Stimulated activated naive CD8-positive, alpha-beta T cell treated with anti-CD3 and anti-CD28 coated beads, Interleukin-15, Interleukin-2, amounts not matched to agents 100 U/mL and 50 U/mL, for 24 hours (primary cell): ENCODE results near the gene RASSF3.
"Not testable (repeated sequence)": the region's sequence is repeated elsewhere in the genome, so short reads cannot be mapped to it uniquely, and the experiment has no call there.

Experiments
- ATAC-seq: fragments of 150-1000 bp; cut with Tn5 transposase; one replicate; pipeline ENCODE4 v1.10.0; 2021
- DNase-seq: peaks from one replicate; pipeline ENCODE4 v3.0.0; 2021

The RASSF3 gene

DNA sequence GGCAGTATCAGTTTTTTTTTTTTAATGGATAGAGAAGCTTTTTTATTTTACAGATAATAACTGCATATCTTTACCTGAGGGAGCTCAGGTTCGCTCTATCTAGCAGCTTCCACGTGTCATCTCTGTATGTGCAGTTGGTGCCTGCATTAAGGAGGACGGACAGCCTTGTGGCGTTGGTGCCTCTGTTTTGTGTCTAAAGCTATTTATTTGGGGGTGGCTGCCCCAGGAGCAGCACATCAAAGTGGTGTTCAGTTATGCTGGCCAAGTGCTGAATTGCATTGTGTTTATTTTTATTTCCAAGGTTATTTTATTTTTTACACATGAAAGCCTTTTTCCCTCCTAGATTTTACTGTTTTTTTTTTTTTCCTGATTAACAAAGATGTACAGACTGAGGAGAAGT, 59.7 kb downstream of the RASSF3 start:
- no peak for ATAC-seq
- no peak for DNase-seq

DNA sequence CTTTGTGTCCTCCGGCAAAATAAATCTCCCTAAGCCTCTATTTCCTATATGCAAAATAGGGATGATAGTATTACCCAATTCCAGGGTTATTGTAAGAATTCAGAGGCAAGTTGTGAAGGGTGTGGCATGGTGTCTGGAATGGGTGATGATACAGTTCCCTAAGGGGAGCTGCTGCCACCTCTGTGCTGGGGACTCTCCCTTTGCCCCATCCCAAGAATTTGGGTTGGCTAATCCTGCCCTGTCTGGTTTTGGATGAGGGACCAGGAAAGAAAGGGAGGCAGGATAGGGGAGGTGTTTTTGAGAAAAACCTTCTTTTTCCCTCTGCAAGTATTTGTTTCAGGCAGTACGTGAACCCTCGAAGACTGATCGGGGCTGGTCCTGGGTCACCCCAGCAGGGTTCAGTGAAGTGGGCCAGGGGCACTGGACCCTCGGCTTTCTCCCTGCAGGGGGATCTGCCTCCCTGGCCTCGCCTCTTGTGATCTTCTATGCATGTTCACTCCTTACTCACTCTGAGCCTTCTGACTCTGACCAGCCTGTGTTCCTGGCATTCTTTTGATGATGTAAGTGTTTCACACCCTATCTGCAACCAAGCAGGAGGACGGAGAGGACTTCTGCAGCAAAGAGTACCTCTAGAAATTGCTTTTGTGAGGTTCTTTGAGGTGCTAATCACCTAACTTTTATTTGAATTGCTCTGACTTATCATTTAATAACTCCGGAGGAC, 60.8 kb downstream of the RASSF3 start:
- ATAC-seq (peak; percentile 64), DNase-seq (no peak)

DNA sequence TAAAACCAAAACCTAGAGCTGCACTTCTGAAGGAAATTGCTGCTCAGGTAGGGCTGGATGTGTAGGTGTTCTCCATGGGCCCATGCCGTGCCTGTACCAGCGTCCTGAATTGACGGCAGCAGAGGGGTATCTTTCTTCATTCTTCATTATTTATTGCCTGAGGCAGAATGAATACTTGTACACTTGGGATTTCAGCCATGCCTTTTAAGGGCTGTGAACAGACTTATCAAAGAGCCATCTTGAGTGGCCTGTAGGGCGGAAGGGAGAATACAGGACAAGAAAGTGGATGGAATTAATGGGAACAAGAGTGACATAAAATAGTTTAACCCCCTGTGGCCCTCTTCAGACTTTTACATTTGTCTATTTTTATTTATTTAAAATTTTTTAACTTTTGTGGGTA, 61.4 kb downstream of the RASSF3 start:
- DNase-seq, result no peak
- ATAC-seq, result no peak

DNA sequence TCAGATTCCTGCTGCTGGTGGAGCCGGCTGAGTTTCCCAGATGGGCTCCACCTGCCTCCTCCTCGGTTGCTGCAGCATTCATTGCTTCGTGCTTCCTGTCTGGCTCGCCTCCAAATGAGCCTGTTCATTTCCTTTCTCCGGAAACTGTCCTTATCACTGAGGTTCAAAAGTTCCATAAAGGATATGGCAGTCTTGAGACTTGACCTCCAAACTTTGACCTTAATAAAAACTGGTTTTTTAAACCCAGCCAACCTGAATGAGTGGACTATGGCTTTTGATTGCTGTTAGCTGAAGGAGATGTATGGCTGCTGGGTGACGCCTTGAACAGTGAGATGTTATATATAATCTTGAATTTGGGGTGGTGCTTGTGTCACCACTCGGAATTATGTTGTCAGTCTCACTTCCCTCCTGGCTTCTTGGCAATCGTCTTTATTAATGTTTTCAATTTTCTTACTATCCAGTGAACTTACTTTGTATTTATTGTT, 62.7 kb downstream of the RASSF3 start:
- ATAC-seq (no peak), DNase-seq (peak; percentile 54)

DNA sequence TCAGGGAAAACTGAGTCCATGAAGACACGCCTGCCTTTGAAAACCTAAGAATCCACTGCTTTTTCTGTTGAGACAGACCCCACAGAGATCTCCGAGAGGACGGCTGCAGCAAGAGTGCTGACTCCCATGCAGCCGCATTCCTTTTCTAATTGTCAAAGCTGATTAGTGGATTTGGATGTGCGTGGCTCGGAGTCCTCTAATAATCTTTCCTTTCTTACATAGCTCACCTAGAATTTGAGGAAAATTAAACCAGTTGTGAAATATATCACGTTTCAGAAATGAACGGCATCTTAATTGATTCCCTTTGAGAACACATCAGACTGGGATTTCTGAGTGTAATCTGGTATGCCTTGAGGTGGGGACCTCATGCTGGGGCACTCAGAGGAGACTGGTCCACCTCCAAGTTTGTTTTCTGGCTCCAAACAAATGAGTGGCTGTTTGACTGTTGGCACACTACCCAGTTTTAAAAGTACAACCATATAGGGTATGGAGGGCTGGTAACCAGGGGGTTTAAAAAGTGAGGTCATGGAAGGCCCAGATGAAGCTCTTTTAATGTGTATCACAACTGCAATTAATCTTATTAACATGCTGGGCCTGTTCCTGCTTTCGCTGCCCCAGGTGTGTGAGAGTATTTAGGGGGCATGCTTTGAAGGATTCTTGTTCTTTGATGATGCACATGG, 63.3 kb downstream of the RASSF3 start:
- ATAC-seq, result no peak

DNA sequence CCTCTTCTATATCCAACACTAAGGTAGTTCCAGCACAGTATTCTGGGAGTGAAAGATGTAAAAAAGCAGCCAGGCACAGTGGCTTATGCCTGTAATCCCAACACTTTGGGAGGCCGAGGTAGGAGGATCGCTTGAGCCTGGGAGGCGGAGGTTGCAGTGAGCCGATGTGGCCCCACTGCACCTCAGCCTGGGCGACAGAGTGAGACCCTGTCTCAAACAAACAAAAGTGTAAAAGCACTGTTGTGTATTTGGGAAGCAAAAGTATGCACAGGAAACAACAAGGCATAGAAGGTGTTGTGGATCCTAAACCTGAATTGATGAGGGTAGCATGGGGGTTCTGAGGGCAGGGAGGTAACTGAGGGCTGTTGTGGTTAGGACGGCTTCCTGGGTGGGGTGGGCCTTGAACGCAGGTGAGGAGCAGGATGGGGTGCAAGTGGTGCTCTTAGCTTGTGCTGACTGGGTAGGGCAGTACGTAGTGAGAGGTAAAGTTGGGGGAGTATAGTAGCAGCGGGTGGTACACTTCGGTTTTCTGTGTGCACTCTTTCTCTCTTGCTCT, 64.2 kb downstream of the RASSF3 start:
- DNase-seq (no peak), ATAC-seq (no peak)

More for the DNA sequence above, 63.3 kb downstream of the RASSF3 start:
- no peak for DNase-seq

DNA sequence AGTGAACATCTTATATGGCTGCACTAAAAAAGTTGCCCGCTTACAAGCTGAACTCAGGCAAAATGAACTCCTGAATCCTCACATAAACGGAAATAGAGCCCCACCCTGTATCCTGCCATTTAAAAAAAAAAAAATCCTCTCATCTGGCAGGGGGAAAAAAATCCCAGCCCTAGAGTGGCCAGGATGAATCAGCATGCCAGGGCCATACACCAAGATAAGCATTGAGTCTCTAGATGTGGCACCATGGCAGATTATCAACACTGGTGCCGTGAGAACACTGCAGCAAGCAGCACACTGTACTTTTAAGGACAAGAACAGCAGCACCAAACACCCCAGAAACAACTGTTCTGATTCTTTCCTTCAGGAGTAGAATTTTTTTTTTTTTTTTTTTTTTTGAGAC, 65.5 kb downstream of the RASSF3 start:
- DNase-seq, result no peak
- peak; percentile 33 for ATAC-seq

DNA sequence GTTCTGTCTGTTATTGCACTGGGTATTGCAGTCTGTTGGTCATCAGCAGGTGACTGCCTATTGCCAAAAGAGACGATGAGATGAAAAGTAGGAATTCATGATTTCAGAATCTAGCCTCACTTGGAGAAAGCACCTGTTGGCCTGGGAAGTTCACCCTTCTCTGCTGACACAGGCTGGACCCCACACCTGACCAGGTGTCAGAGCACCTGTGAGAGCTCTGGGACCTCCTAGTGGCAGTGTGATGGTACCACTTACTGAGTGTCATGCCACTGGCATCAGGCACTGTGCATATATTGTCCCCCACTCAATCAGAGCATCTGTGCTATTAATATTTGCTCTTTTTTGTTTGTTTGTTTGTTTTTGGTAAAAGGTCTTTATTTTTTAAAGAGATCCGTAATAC, 68.0 kb downstream of the RASSF3 start:
- DNase-seq (no peak), ATAC-seq (no peak)

DNA sequence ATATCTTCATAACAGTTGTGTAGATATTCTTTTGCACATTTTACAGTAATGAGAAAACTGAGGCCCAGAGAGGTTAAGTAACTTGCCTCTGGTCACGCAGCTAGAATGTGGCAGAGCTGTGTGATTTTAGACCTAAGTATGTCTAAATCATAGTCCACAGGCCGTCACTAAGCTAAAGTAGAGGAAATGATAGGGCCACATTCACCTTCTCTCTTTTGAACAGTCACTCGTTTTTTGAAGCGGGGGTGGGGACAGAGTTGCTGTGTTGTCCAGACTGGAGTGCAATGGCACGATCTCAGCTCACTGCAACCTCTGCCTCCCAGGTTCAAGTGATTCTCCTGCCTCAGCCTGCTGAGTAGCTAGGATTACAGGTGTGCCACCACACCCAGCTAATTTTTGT, 68.5 kb downstream of the RASSF3 start:
- DNase-seq (no peak), ATAC-seq (no peak)

DNA sequence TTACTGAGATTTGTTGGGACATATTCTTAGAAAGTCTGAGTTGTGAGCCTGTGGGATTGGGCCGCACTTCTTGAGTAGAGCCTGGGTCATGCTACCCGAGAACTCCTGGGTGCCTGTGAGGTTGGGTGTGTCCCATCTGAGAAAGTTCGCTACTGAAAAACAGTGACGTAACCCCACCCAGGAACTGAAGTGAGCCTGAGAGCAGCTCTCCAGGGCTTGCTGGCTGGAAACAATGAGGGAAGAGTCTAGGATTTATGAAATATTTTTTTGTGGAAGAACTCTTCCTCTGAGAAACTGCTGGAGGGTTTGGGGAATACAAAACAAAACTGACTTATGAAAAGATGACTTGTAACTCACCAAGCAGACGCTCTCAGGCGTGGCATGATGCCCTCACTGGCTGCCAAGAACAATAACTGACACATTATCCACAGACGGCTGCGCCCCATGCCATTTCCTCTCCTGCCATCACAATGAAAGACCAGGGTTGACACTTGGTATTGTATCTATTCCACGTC, 69.2 kb downstream of the RASSF3 start:
- ATAC-seq (peak; percentile 77), DNase-seq (peak; percentile 50)

DNA sequence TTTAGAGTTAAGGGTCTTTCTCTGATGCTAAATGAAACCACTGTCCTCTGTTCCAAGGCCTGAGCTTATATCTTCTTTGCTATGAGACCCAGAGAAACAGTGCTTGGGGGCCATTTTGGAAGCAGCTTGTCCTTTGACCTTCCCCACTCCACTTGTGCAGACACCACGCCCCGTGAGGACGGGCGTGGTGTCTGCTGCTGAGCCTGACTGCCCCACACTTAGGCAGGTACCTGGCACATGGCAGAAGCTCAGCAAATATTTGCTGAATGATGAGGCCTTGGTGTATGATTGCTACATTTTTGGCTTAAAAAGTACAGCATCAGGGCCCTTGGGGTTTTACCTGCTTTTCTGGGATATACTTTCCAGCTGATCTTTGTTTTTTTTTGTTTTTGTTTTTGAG, 69.9 kb downstream of the RASSF3 start:
- DNase-seq (no peak), ATAC-seq (no peak)

DNA sequence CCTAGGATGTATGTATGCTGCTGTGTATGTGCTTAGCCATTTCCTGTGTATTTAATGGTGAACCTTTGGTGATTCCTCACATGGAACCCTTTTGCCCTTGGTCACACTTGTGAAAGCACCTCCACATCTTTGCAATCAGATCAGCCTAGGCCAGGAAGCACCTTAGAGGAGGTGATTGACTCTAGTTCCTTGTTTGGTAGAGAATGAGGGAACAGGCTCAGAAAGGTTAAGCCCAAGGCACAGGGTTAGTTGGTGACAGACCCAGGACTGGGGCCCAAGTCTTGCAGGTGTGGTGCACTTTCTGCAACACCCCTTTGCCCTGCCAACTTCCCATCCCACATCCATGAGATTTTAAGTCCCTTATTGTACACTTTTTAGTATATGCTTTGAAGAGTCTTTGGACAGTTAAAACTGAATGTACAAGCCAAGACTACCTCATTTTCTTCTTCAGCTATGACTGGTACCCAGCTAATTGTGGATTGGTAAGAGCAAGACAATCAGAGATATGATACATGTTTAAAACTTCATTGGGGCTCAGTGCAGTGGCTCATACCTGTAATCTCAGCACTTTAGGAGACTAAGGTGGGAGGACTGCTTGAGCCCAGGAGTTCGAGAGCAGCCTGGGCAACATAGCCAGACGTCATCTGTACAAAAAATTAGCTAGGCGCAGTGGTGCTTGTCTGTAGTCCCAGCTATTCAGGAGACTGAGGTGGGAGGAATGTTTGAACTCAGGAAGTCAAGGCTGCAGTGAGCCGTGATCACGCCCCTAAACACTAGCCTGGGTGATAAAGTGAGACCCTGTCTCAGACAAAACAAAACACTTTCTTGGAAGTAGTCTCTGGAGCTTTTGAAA, 71.1 kb downstream of the RASSF3 start:
- DNase-seq, result no peak
- ATAC-seq, result peak; percentile 34

DNA sequence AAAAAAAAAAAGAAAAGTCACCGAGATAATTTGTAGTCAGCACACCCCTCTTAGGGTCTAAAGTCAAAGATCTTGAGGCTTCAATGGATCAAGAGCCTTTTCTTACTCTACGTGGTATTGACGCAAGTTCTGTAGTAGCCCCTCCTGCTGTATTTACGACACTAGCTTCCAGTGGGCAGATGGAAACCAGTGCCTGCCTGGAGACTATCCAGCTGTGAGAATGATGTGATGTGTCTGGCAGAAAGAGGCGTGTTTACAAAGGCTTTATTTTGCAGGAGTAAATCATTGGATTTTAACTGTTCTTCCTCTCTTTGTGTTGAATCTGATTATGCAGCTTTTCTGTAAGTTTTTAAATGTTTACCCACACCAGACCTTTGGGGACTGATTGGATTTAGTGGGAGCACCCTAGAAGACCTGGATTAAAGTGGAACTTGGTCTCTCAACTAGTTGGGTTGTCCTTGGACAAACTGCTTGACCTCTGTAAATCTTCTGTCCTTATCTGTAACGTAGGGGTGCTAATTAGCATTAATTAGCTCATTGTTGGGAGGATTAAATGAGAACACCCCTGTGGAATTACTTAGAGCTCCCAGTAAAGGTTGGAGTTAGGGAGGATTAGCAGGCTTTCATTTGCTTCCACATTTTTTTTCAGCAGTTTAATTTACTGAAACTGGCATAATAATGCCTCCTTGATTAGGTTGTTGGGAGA, 72.4 kb downstream of the RASSF3 start:
- ATAC-seq (no peak), DNase-seq (no peak)

DNA sequence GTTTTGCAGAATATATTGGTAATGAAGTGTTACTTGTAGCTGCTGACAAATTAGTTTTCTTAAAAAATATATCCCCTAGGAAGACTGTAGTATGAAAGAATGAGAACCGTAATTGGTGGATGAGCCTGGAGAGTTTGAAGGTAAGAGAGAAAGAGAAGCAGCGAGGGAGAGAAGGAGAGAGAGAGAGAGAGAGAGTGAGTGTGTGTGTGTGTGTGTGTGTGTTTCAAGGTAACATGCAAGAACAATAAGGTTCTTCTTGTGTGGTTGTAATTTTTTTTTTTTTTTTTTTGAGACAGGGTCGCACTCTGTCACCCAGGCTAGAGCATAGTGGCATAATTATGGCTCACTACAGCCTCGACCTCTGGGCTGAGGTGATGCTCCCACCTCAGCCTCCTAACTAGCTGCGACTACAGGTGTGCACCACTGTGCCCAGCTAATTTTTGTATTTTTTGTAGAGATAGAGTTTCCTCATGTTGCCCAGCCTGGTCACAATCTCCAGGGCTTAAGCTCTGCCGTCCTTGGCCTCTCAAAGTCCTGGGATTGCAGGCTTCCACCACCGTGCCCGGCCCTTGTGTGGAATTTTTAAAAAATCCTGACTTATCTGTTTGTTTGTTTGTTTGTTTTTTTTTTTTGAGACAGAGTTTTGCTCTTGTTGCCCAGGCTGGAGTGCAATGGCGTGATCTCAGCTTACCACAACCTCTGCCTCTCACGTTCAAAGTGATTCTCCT, 73.7 kb downstream of the RASSF3 start:
- DNase-seq (no peak), ATAC-seq (no peak)

DNA sequence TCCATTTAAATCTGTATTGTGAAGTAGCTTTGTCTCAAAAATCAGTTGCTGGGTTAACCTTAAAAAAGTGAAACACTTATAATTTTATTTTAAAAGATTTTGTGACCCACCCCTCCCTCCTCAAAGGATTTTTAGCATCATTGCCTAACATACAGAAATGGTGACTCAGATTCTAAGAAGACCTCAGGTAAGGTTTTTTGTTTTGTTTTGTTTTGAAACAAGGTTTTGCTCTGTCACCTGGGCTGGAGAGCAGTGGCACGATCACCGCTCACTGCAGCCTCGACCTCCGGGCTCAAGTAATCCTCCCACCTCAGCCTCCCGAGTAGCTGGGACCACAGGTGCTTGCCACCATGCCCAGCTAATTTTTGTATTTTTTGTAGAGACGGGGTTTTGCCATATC, 74.8 kb downstream of the RASSF3 start:
- ATAC-seq (no peak), DNase-seq (no peak)

DNA sequence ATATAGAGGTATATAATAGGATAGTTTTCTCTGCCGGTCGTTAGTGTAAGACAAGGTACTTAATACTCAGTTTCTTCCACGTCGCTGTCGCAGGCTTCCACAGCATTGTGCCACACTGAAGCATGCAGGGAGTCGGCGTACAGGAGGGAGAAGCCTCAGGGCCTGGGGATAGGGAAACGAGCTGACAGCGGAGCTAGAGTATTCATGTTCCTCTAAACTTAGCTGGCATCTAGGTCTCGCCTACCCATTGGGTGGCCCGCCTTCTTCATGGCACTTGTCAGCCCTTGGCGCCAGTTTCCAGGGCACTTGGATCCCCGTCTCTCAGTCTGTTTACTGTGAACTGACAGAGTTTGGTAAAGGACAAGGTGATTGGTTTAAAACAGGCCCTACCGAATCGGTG, 75.3 kb downstream of the RASSF3 start:
- DNase-seq (no peak), ATAC-seq (no peak)

DNA sequence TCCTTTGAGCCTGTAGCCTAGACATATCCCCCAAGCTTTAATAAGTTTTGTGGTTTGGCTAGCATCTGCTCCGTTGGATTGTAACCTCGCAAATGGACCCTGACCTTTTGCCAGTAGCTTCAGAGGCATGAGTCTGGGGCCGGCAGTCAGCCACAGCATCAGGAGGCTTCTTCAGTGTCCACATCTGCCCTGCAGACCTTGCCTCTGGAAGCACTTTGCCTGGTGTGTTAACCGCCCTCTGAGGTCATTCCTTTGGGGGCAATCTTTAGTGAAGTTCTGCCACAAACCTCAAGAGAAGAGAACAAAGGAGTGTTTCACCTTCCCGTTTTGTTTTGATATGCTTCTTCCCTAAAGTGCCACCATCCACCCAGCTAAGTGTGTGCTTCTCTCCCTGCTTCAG, 77.5 kb downstream of the RASSF3 start:
- peak; percentile 48 for ATAC-seq
- no peak for DNase-seq

DNA sequence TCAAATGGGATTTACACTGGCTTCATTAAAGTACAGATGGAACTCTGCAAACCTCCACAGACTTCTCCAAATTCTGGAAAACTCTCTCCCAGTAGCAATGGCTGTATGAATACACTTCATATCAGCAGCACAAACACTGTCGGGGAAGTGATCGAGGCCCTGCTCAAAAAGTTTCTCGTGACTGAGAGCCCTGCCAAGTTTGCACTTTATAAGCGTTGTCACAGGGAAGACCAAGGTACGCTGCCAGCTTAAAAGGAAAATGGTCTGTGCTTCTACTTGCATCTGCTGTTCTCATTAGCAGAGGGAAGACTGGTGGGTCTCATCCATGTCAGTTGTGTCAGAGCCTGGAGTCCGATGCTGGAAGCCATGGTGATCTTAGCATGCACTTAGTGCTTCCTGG, 77.9 kb downstream of the RASSF3 start:
- DNase-seq, result no peak
- no peak for ATAC-seq

DNA sequence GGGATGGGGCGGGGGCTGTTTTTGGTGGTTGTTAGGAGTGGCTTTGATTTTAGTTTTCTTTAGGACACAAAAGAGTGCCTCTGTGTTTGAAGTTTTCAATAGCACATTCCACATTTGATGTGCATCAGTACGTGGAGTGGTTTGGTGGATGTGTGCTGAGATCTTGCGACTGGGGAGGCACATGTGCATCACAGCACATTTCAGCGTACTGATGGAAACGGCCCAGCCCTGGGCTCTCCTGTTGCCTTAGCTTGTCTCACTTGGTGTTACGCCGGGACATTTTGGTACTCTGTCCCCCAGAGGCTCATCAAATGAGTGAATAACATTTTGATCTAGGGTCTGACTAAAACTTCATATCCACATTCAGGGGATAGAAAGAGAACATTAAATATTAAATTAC, 78.4 kb downstream of the RASSF3 start:
- ATAC-seq, result no peak
- no peak for DNase-seq

DNA sequence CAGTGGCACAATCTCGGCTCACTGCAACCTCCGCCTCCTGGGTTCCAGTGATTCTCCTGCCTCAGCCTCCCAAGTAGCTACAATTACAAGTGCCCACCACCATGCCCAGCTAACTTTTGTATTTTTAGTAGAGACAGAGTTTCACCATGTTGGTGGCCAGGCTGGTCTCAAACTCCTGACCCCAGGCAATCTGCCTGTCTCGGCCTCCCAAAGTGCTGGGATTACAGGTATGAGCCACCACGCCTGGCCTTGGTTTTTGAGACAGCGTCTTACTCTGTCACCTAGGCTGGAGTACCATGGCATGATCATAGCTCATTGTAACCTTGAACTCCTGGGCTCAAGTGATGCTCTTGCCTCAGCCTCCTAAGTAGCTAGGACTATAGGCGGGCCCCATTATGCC, 79.9 kb downstream of the RASSF3 start:
- not testable (repeated sequence) for ATAC-seq, DNase-seq

DNA sequence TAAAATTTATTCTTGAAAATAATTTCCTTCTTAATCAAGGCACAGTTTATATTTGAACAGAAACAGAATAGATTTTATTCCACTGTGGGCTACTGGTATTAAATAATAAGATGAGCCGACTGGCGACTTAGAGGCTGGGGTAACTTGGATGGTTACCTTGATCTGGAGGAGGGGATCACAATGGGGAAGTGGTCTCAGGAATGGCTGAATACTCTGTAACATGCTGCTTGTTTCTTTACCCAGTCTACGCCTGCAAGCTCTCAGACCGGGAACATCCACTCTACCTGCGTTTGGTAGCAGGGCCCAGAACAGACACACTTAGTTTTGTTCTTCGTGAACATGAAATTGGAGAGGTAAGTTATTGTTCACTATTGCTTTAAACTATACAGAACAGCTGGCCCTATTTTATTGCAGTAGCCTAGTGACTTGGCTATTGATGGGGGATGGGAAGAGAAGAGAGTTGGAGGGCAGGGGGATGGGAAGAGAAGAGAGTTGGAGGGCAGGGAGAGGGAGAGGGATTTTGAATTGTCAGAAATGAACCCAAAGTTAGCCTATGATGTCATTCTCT, 81.0 kb downstream of the RASSF3 start:
- DNase-seq (no peak), ATAC-seq (no peak)
